AG09309 (cell line): ENCODE data around the gene B3GALT5.

Experiments
- DNase-seq: peaks from one replicate; pipeline ENCODE4 v3.0.0-alpha.2; 2010; ENCODE audit warnings: low read depth
- H3K4me3 ChIP-seq: 2 replicates; pipeline ENCODE4 v1.5.1; 2011; ENCODE audit warnings: mild to moderate bottlenecking, low read depth, low read length, moderate library complexity; ENCODE audit not compliant: control insufficient read depth
- CTCF ChIP-seq: IDR thresholded peaks from 2 replicates; pipeline ENCODE4 v1.5.1; 2011; ENCODE audit warnings: mild to moderate bottlenecking, low read depth, low read length, inconsistent platforms; ENCODE audit not compliant: insufficient read depth, control insufficient read depth; ENCODE audit errors: missing control alignments

The B3GALT5 gene

GRCh38 chr21:39640754-39641153 is 28.0 kb downstream of the B3GALT5 start:
- DNase-seq, result no peak
- no peak for TF ChIP-seq CTCF
- no peak overlapping the region for H3K4me3 ChIP-seq

- H3K4me3 ChIP-seq, result no peak overlapping the region
- no peak for TF ChIP-seq CTCF
- no peak for DNase-seq
Measured at GRCh38 chr21:39641827-39642450, 29.2 kb downstream of the B3GALT5 start.

GRCh38 chr21:39644062-39644560 is 31.4 kb downstream of the B3GALT5 start:
- H3K4me3 ChIP-seq, result no peak overlapping the region
- no peak for DNase-seq
- no peak for TF ChIP-seq CTCF

- no peak for TF ChIP-seq CTCF
- DNase-seq, result no peak
- H3K4me3 ChIP-seq, result no peak overlapping the region
Measured at GRCh38 chr21:39645331-39645730, 32.6 kb downstream of the B3GALT5 start.

- no peak overlapping the region for H3K4me3 ChIP-seq
- TF ChIP-seq CTCF, result no peak
- DNase-seq, result peak; percentile 54
Measured at GRCh38 chr21:39647476-39647875, 34.7 kb downstream of the B3GALT5 start.

DNA sequence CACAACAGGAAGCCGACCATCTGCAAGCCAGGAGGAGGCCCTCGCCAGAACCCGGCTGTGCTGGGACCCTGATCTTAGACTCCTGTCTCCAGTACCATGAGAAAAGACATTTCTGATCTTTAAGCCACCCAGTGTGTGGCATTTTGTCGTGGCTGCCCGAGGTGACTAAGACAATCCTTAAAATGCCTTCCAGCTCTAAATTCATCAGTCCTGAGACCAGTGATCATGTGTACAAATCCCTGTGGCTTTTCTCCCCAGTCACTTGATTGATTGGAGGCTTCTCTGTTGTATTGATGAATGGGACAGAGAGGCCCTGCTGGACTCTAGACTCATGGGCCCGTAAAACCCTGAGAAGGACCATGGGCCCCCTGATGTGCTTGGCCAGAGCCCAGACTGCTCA is 36.1 kb downstream of the B3GALT5 start:
- DNase-seq, result no peak
- TF ChIP-seq CTCF, result no peak
- H3K4me3 ChIP-seq, result no peak overlapping the region

DNA sequence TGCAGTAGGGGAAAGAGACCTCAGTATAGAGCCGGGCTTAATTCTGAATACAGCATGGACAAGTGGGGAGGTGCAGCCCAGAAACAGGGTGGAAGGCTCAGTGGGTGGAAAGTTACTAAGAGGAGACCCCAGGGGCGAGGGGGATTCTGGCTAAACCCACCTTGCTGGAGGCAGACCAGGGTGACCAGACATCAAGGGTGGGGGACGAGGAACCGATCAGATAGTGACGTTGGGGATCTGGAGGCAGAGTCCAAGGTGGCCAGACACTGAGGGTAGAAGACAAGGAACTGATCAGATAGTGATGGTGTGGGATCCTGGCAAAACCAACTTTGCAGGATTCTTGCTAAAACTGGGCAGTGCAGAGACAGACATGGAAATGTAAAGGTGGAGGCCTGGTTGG is 36.8 kb downstream of the B3GALT5 start:
- no peak for DNase-seq
- no peak for TF ChIP-seq CTCF
- no peak overlapping the region for H3K4me3 ChIP-seq
